Peyer's patch (tissue), 4 donors: ENCODE results near the gene LOXL3. TPM values are rescaled to one million over a fixed set of nuclear protein-coding genes. Genes with fewer than 3 reads are reported as not detected.

Experiments used
- DNase-seq, 3 donors: peaks; one replicate each; pipeline ENCODE4 v3.0.0-alpha.2; 2017 to 2019
- H3K27ac ChIP-seq, 4 donors: fragments of 200-600 bp; sonication (generic); one replicate each; pipeline ENCODE4 v1.5.1; 2016 to 2019
- H3K27me3 ChIP-seq, 2 donors: fragments of 200-600 bp; sonication (generic); one replicate each; pipeline ENCODE4 v1.5.1; 2019
- H3K36me3 ChIP-seq, 3 donors: fragments of 200-600 bp; sonication (generic); one replicate each; pipeline ENCODE4 v1.5.1; 2016 to 2019
- H3K4me1 ChIP-seq, 4 donors: fragments of 200-600 bp; sonication (generic); one replicate each; pipeline ENCODE4 v1.5.1; 2016 to 2019
- H3K4me3 ChIP-seq, 4 donors: fragments of 200-600 bp; sonication (generic); 1 replicate in 3 of 4; 2 replicates in 1 of 4; pipeline ENCODE4 v1.5.1; 2016 to 2019; ENCODE audit warnings: mild to moderate bottlenecking in 1 of 4
- H3K9me3 ChIP-seq, 4 donors: fragments of 200-600 bp; sonication (generic); one replicate each; pipeline ENCODE4 v1.5.1; 2016 to 2019; ENCODE audit warnings: mild to moderate bottlenecking in 1 of 4
- CTCF ChIP-seq, 6 experiments: fragments of 450-650 bp in 4 of 6; fragments of 200-600 bp in 2 of 6; sonication (generic) in 1 of 6; IDR thresholded peaks; one replicate each; pipeline ENCODE4 v1.5.1; 2017 to 2019; ENCODE audit warnings: antibody characterized with exemption in 6 of 6, mild to moderate bottlenecking in 3 of 6, moderate library complexity in 1 of 6
- POLR2A ChIP-seq, 2 donors: fragments of 450-650 bp; IDR thresholded peaks; one replicate each; pipeline ENCODE4 v1.5.1; 2017; ENCODE audit warnings: antibody characterized with exemption in 2 of 2, mild to moderate bottlenecking in 2 of 2, moderate library complexity in 2 of 2
- total RNA-seq, 4 donors: library from RNA; depleted of rRNA; stranded (reverse); fragments of >200 nt; gene quantifications; one replicate each; pipeline ENCODE4 v1.1.0, GENCODE V29; 2016

The LOXL3 gene
- total RNA-seq, 4 donors from 2014 or later = 0.88 to 8.0 (median 4.8) TPM

GRCh38 chr2:74482801-74483674 lies 70.7 kb downstream of the LOXL3 start, which contains the start of the genes CCDC142 and TTC31:
CCDC142 (minus strand) TSS chr2:74482998; CDS start chr2:74482837, 161 bp downstream.
TTC31 (plus strand) TSS chr2:74483081; CDS start chr2:74483096, 15 bp downstream.
- H3K4me1 ChIP-seq = peaks cover 0 to 31% (median 13%) of the 10 kb centered on the region in 4 donors
- peak within 1 kb of the TSS; percentile 77 to 87 (median 80) for H3K4me3 ChIP-seq
- peaks cover 0 to 44% (median 0%) of the 10 kb centered on the region in 3 donors for H3K36me3 ChIP-seq
- no peaks in the 10 kb centered on the region for H3K9me3 ChIP-seq
- TF ChIP-seq POLR2A (IDR thresholded peaks at IDR 0.05) (peak; percentile 56 to 63), CTCF (IDR thresholded peaks at IDR 0.05) (peak; percentile 73 to 94 (median 90))
- DNase-seq = peak; percentile 96 to 99 (median 97)
- H3K27me3 ChIP-seq = no peaks in the 10 kb centered on the region
- H3K27ac ChIP-seq = peak within 1 kb of the TSS; percentile 86 to 93 (median 92)

Other genes starting within 250 kb of the LOXL3 start
- gene SLC4A5, start 210.5 kb downstream of the LOXL3 start, total RNA-seq = 10 to 100 TPM in 1 of 4 donors, 1 to 10 TPM in 3; 1.8 to 14.9 (median 4.9) TPM
- 100 to 1,000 TPM in 3 of 4 donors, 10 to 100 TPM in 1; 85.3 to 191 (median 121) TPM for gene DCTN1, start 173.6 kb downstream of the LOXL3 start, total RNA-seq
- gene C2orf81, start 132.3 kb downstream of the LOXL3 start, total RNA-seq = 1 to 10 TPM in 3 of 4 donors, under 1 TPM in 1; 0.94 to 3.3 (median 1.7) TPM
- gene WDR54, start 132.2 kb downstream of the LOXL3 start, total RNA-seq = 1 to 10 TPM in 3 of 4 donors, not detected in 1; 1.2 to 2.5 (median 2.3) TPM
- gene RTKN, start 112.0 kb downstream of the LOXL3 start, total RNA-seq = 10 to 100 TPM; 46.2 to 99.9 (median 75.7) TPM
- 10 to 100 TPM in 3 of 4 donors, 1 to 10 TPM in 1; 5.4 to 83.3 (median 41.8) TPM for gene INO80B, start 98.9 kb downstream of the LOXL3 start, total RNA-seq
- gene WBP1, start 95.5 kb downstream of the LOXL3 start, total RNA-seq = 10 to 100 TPM; 46.2 to 81.3 (median 59.9) TPM
- 100 to 1,000 TPM in 1 of 4 donors, 10 to 100 TPM in 3; 55.3 to 122 (median 85.9) TPM for gene MOGS, start 88.6 kb downstream of the LOXL3 start, total RNA-seq
- gene MRPL53, start 81.3 kb downstream of the LOXL3 start, total RNA-seq = 10 to 100 TPM; 17.8 to 23.8 (median 20.0) TPM
- 100 to 1,000 TPM in 1 of 4 donors, 10 to 100 TPM in 3; 60.6 to 132 (median 94.7) TPM for gene CCDC142, start 70.9 kb downstream of the LOXL3 start, total RNA-seq
- gene TTC31, start 70.9 kb downstream of the LOXL3 start, total RNA-seq = 10 to 100 TPM; 42.9 to 79.5 (median 65.2) TPM
- gene LBX2, start 54.3 kb downstream of the LOXL3 start, total RNA-seq = 1 to 10 TPM in 3 of 4 donors, not detected in 1; 2.8 to 6.9 (median 6.8) TPM
- 10 to 100 TPM; 14.0 to 18.9 (median 16.2) TPM for gene PCGF1, start 46.2 kb downstream of the LOXL3 start, total RNA-seq
- 1 to 10 TPM in 2 of 4 donors, under 1 TPM in 1, not detected in 1; 0.53 to 1.7 (median 1.7) TPM for gene TLX2, start 39.5 kb downstream of the LOXL3 start, total RNA-seq
- 100 to 1,000 TPM in 1 of 4 donors, 10 to 100 TPM in 3; 14.0 to 116 (median 75.3) TPM for gene DQX1, start 27.7 kb downstream of the LOXL3 start, total RNA-seq
- 100 to 1,000 TPM; 183 to 233 (median 213) TPM for gene AUP1, start 24.2 kb downstream of the LOXL3 start, total RNA-seq
- gene HTRA2, start 24.0 kb downstream of the LOXL3 start, total RNA-seq = 10 to 100 TPM; 20.6 to 25.5 (median 24.2) TPM
- gene DOK1, start 778 bp upstream of the LOXL3 start, total RNA-seq = 10 to 100 TPM; 14.5 to 38.0 (median 26.3) TPM
- gene M1AP, start 94.4 kb upstream of the LOXL3 start, total RNA-seq = not detected
- gene SEMA4F, start 100.3 kb upstream of the LOXL3 start, total RNA-seq = 1 to 10 TPM; 1.6 to 6.5 (median 3.3) TPM